Measurements from ENCODE around the gene RREB1.
"Not testable (repeated sequence)": the region's sequence is repeated elsewhere in the genome, so short reads cannot be mapped to it uniquely, and the experiment has no call there.

The RREB1 gene

GRCh38 chr6:7145585-7145884, 37.8 kb downstream of the RREB1 start:
- no peak for DNase-seq

- no peak for DNase-seq
Measured at GRCh38 chr6:7145885-7146828, 38.4 kb downstream of the RREB1 start.

GRCh38 chr6:7147051-7147671, 39.4 kb downstream of the RREB1 start:
- DNase-seq: no peak

GRCh38 chr6:7148100-7148822, 40.5 kb downstream of the RREB1 start:
- DNase-seq: no peak

- no peak for DNase-seq
Measured at GRCh38 chr6:7150381-7151064, 42.8 kb downstream of the RREB1 start.

GRCh38 chr6:7151381-7151780, 43.6 kb downstream of the RREB1 start:
- DNase-seq: no peak

GRCh38 chr6:7152462-7152861, 44.7 kb downstream of the RREB1 start:
- DNase-seq: no peak

- peak; percentile 26 for DNase-seq
Measured at GRCh38 chr6:7153789-7154188, 46.0 kb downstream of the RREB1 start.

GRCh38 chr6:7154341-7155139, 46.8 kb downstream of the RREB1 start:
- DNase-seq: peak; percentile 28

GRCh38 chr6:7155871-7156579, 48.3 kb downstream of the RREB1 start:
- DNase-seq: no peak

GRCh38 chr6:7156643-7157278, 49.0 kb downstream of the RREB1 start:
- no peak for DNase-seq

- not testable (repeated sequence) for DNase-seq
Measured at GRCh38 chr6:7157307-7157706, 49.5 kb downstream of the RREB1 start.

- DNase-seq: no peak
Measured at GRCh38 chr6:7157752-7158616, 50.2 kb downstream of the RREB1 start.

GRCh38 chr6:7159790-7160525, 52.2 kb downstream of the RREB1 start:
- DNase-seq: no peak

GRCh38 chr6:7161253-7161623, 53.5 kb downstream of the RREB1 start:
- no peak for DNase-seq

- DNase-seq: no peak
Measured at GRCh38 chr6:7161845-7162244, 54.1 kb downstream of the RREB1 start.

GRCh38 chr6:7163661-7164071, 55.9 kb downstream of the RREB1 start:
- DNase-seq: no peak

GRCh38 chr6:7164536-7165001, 56.8 kb downstream of the RREB1 start:
- no peak for DNase-seq
